Ovary (tissue), 9 donors: Measurements from ENCODE around the gene SLIT3. TPM values are rescaled to one million over a fixed set of nuclear protein-coding genes. Genes with fewer than 3 reads are reported as not detected.

Source experiments
- DNase-seq, 5 donors: peaks; one replicate each; pipeline ENCODE4 v3.0.0-alpha.2; 2019 to 2020
- H3K27ac ChIP-seq, 2 donors: fragments of 200-600 bp; one replicate each; pipeline versions ENCODE4 v1.5.1 to v1.8.0; 2019 to 2022
- H3K27me3 ChIP-seq: fragments of 200-600 bp; one replicate; pipeline ENCODE4 v1.8.0; 2022
- H3K36me3 ChIP-seq: fragments of 200-600 bp; sonication (generic); one replicate; pipeline ENCODE4 v1.5.1; 2019
- H3K4me1 ChIP-seq: one replicate; pipeline ENCODE4 v1.8.1; 2013; ENCODE audit warnings: mild to moderate bottlenecking, moderate library complexity; ENCODE audit not compliant: insufficient read depth
- H3K4me3 ChIP-seq: fragments of 200-600 bp; sonication (generic); one replicate; pipeline ENCODE4 v1.5.1; 2017
- H3K9me3 ChIP-seq, 2 donors: fragments of 200-600 bp in 1 of 2; sonication (generic) in 1 of 2; one replicate each; pipeline versions ENCODE4 v1.5.1 to v1.8.1; 2013 to 2019; ENCODE audit warnings: mild to moderate bottlenecking in 1 of 2, moderate library complexity in 1 of 2
- CTCF ChIP-seq, 3 donors: fragments of 450-650 bp in 2 of 3; fragments of 200-600 bp in 1 of 3; IDR thresholded peaks; one replicate each; pipeline versions ENCODE4 v1.5.1 to v1.8.0; 2016 to 2022; ENCODE audit warnings: antibody characterized with exemption in 3 of 3, mild to moderate bottlenecking in 1 of 3
- EP300 ChIP-seq: sonication (generic); formaldehyde crosslinking; IDR thresholded peaks from one replicate; pipeline ENCODE4 v1.6.1; 2017; ENCODE audit warnings: antibody characterized with exemption
- POLR2A ChIP-seq: fragments of 450-650 bp; IDR thresholded peaks from one replicate; pipeline ENCODE4 v1.6.1; 2017; ENCODE audit warnings: antibody characterized with exemption, mild to moderate bottlenecking, moderate library complexity
- WGBS, 3 donors: extraction: QIAGEN DNeasy Blood & Tissue Kit in 1 of 3; methylation state at CpG; one replicate each; pipeline versions ENCODE4 v1.1.5 to v1.1.7; 2013 to 2017; 5-methylcytosine and 5-hydroxymethylcytosine counted together
- intact Hi-C, 4 donors: fragments of 100-400 bp; cut with DNase I; formaldehyde crosslinking; loops; one replicate each; pipeline versions ENCODE4 v1.11.0 to v1.15.1; 2022 to 2023
- polyA plus RNA-seq, 2 donors: library from polyadenylated mRNA; stranded (reverse); fragments of 200-250 nt in 1 of 2; fragments of 350-450 nt in 1 of 2; fragmentation: Illumina TruSeq in 1 of 2; extraction: RNeasy Lipid Tissue Mini Kit (QIAGEN cat#74804) in 1 of 2; gene quantifications; one replicate each; pipeline ENCODE4 v1.2.3, GENCODE V29; 2013 to 2014
- total RNA-seq, 7 donors: library from RNA; depleted of rRNA in 2 of 7; stranded (reverse); fragments of >200 nt in 2 of 7; fragmentation: NEBNext Ultra II Directional in 3 of 7; extraction: Animal tissue kit (Norgen Biotek cat#: 25700) in 3 of 7; gene quantifications; one replicate each; pipeline versions ENCODE4 v1.1.0 to v1.2.4, GENCODE V29; 2016 to 2023
- donor health status: DM: no; HTN: no; CAD: no; lungs with moderate emphysema.
- donor health status: DM: no; HTN: no; CAD: no.
- donor health status: Bipolar disorder and iron deficiency.
- donor health status: DM: yes; HTN: yes; CAD: no.
- donor health status: DM: no; HTN: no; CAD: no.
- donor health status: DM: yes; HTN: yes; CAD: no.

The SLIT3 gene
- total and polyA plus RNA-seq, 9 donors: 10.3 to 106 (median 24.4) TPM

DNA sequence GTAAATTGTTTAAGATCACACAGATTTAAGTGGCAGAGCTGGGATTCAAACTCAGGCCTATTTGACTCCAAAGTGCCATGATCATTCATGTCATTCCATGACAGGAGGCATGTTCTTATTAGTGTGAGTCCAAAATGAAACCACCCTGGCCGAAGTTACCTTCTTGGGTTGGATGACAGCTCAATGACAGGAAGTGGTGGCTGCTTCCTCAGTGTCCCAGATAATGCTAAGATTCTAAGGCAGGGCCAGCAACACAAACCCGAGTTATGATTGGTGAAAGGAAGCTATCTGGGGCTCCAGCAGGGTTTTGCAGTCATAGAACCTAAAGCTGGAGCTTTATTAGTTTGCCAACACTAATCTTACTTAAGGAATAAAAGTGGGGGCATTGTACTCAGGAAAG is 340.4 kb downstream of the SLIT3 start:
- no peak overlapping the region for H3K27ac ChIP-seq
- H3K4me1 ChIP-seq: no peaks in the 10 kb centered on the region
- H3K27me3 ChIP-seq: no peaks in the 10 kb centered on the region
- DNase-seq: no peak
- H3K4me3 ChIP-seq: no peak overlapping the region
- WGBS, 3 donors: 66 to 78% (median 68%) methylated on average over 2 of the region's 2 CpGs
- H3K36me3 ChIP-seq: no peaks in the 10 kb centered on the region
- no peak for TF ChIP-seq EP300
- no peak for TF ChIP-seq CTCF (IDR thresholded peaks at IDR 0.05)
- TF ChIP-seq POLR2A: no peak
- intact Hi-C loops: no loop called here
- H3K9me3 ChIP-seq: no peaks in the 10 kb centered on the region

- Histone ChIP-seq H3K4me3 (no peak overlapping the region), H3K4me1 (no peaks in the 10 kb centered on the region), H3K27me3 (no peaks in the 10 kb centered on the region), H3K9me3 (no peaks in the 10 kb centered on the region), H3K27ac (no peak overlapping the region), H3K36me3 (no peaks in the 10 kb centered on the region)
- no peak for TF ChIP-seq CTCF (IDR thresholded peaks at IDR 0.05)
- no peak for TF ChIP-seq EP300
- TF ChIP-seq POLR2A: no peak
- DNase-seq: no peak
- 74 to 94% (median 83%) methylated on average over 5 of the region's 5 CpGs for WGBS, 3 donors
- intact Hi-C loops: no loop called here
Observed at GRCh38 chr5:168953351-168953750, 347.6 kb downstream of the SLIT3 start.

DNA sequence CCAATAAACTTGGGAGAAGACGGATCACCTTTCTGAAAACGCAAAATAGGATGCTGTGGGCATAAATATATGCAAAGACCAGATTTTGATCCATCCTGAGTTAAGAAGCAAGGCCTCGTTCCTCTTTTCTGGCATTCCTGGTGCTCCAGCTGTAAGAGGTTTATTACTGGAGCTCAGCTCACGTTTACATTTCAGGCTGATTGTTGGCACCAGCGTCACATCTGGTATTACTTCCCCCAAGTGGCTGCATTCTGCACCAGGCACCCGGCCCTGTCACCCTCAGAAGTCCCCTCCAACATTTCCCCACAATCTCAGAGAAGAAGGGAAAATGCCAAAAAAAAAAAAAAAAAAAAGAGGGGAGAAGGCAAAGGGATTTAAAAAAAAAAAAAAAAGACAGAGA is 348.7 kb downstream of the SLIT3 start:
- 83 to 89% (median 83%) methylated on average over 6 of the region's 6 CpGs for WGBS, 3 donors
- no peaks in the 10 kb centered on the region for H3K36me3 ChIP-seq
- H3K4me1 ChIP-seq: no peaks in the 10 kb centered on the region
- intact Hi-C loops: no loop called here
- H3K27ac ChIP-seq: no peak overlapping the region
- H3K27me3 ChIP-seq: no peaks in the 10 kb centered on the region
- no peak for DNase-seq
- no peaks in the 10 kb centered on the region for H3K9me3 ChIP-seq
- no peak overlapping the region for H3K4me3 ChIP-seq
- TF ChIP-seq CTCF (IDR thresholded peaks at IDR 0.05) (no peak), EP300 (no peak), POLR2A (no peak)

DNA sequence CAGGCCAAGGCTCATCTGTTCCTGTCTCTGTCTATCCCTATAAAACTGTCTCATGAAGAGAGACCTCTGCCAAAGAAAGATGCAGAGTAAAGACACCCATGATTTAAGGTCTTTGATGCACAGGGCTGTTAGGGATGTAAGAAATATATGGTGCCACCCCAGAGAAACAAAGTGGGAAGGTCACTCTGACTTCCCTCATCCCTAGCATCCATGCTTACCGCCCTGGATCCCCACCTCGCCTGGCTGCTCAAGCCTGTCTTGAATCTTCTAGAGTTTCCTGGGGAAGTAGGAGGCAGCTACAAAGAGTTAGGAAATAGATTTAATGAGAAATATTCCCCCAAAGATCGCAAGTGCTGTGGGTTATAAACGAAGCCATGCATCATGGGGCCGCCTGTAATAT is 349.2 kb downstream of the SLIT3 start:
- no peak for DNase-seq
- WGBS, 3 donors: 84 to 95% (median 93%) methylated on average over 5 of the region's 5 CpGs
- no peaks in the 10 kb centered on the region for H3K9me3 ChIP-seq
- H3K27me3 ChIP-seq: no peaks in the 10 kb centered on the region
- H3K4me1 ChIP-seq: no peaks in the 10 kb centered on the region
- no peak overlapping the region for H3K4me3 ChIP-seq
- intact Hi-C loops: no loop called here
- H3K27ac ChIP-seq: no peak overlapping the region
- no peak for TF ChIP-seq POLR2A
- no peak for TF ChIP-seq EP300
- TF ChIP-seq CTCF (IDR thresholded peaks at IDR 0.05): no peak
- no peaks in the 10 kb centered on the region for H3K36me3 ChIP-seq

DNA sequence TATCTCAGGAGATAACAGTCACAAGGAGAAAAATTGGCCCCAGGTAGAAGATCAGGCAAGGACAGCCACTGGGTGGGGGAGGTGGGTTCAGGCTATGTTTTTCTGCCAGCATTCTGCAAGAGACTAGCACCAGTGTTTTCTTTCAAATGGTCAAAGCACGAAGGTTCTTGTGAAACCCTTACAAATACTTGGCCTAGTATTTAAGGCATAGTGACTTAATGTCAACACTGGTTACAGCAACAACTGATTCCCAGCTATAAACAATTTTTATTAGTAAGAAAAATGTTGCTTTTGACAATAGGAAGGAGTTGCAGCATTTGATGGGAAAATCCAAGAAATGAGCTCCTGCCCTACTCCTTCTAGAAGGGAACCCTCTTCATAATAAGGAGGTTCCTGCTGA is 349.6 kb downstream of the SLIT3 start:
- 6 to 23% (median 10%) methylated on average over 1 of the region's 1 CpG for WGBS, 3 donors
- no peaks in the 10 kb centered on the region for H3K27me3 ChIP-seq
- intact Hi-C loops: no loop called here
- TF ChIP-seq CTCF (IDR thresholded peaks at IDR 0.05) (no peak), POLR2A (no peak), EP300 (no peak)
- H3K4me1 ChIP-seq: no peaks in the 10 kb centered on the region
- H3K36me3 ChIP-seq: no peaks in the 10 kb centered on the region
- H3K27ac ChIP-seq: no peak overlapping the region
- no peak overlapping the region for H3K4me3 ChIP-seq
- no peaks in the 10 kb centered on the region for H3K9me3 ChIP-seq
- DNase-seq: peak in 1 of 5 donors; percentile 22
